Measurements from ENCODE around the gene GRB7.
"Not testable (repeated sequence)": the region's sequence is repeated elsewhere in the genome, so short reads cannot be mapped to it uniquely, and the experiment has no call there.

GRB7 gene

DNA sequence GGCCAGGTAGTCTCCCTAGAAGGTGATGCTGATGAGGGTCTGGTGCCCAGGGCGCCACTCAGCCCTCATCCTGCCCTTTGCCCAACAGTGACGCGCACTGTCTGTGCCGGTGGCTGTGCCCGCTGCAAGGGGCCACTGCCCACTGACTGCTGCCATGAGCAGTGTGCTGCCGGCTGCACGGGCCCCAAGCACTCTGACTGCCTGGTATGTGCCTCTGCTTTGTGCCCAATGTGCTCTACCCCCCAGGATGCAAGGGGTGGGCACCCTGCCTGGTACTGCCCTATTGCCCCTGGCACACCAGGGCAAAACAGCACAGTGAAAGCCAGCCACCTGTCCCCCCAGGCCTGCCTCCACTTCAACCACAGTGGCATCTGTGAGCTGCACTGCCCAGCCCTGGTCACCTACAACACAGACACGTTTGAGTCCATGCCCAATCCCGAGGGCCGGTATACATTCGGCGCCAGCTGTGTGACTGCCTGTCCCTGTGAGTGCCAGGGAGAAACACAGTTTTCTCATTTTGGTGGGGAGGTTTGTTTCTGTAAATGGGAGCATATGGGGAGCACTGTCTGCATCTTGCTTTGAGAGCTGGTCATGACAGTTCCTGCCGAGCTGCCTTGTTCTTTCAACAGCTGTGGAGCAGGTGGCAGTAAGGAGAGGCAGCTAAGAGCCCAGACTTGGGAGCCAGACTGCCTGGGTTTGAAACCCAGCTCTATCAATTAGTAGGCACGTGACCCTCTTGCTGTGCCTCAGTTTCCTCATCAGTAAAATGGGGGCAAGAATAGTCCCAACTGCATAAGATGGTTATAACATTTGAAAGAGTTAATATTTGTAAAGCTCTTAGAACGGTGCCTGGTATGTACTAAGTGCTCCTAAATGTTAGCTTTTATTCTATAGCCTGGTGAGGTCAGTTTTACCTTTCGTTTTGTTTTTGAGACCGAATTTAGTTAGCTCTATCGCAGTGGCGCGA is 27.5 kb upstream of the GRB7 start:
- no peak for DNase-seq (ENCODE audit: low spot score)

DNA sequence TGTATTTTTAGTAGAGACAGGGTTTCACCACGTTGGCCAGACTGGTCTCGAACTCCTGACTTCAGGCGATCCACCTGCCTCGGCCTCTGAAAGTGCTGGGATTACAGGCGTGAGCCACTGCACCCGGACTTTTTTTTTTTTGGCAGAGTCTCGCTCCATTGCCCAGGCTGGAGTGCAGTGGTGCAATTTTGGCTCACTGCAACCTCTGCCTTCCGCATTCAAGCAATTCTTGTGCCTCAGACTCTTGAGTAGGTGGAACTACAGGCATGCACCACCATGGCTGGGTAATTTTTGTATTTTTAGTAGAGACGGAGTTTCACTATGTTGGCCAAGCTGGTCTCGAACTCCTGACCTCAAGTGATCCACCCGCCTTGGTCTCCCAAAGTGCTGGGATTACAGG is 26.7 kb upstream of the GRB7 start:
- DNase-seq (ENCODE audit: low spot score): not testable (repeated sequence)

DNA sequence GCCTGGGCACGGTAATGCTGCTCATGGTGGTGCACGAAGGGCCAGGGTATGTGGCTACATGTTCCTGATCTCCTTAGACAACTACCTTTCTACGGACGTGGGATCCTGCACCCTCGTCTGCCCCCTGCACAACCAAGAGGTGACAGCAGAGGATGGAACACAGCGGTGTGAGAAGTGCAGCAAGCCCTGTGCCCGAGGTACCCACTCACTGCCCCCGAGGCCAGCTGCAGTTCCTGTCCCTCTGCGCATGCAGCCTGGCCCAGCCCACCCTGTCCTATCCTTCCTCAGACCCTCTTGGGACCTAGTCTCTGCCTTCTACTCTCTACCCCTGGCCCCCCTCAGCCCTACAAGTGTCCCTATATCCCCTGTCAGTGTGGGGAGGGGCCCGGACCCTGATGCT is 25.9 kb upstream of the GRB7 start:
- DNase-seq (ENCODE audit: low spot score): no peak

DNA sequence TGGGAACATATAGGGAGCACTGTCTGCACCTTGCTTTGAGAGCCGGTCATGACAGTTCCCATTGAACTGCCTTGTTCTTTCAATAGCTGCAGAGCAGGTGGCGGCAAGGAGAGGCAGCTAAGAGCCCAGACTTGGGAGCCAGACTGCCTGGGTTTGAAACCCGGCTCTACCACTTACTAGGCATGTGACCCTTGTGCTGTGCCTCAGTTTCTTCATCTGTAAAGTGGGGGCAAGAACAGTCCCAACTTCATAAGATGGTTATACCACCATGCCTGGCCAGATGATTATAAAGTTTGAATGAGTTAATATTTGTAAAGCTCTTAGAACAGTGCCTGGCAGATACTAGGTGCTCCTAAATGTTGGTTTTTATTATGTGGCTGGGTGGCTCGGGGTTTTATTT is 23.5 kb upstream of the GRB7 start:
- DNase-seq (ENCODE audit: low spot score): no peak

DNA sequence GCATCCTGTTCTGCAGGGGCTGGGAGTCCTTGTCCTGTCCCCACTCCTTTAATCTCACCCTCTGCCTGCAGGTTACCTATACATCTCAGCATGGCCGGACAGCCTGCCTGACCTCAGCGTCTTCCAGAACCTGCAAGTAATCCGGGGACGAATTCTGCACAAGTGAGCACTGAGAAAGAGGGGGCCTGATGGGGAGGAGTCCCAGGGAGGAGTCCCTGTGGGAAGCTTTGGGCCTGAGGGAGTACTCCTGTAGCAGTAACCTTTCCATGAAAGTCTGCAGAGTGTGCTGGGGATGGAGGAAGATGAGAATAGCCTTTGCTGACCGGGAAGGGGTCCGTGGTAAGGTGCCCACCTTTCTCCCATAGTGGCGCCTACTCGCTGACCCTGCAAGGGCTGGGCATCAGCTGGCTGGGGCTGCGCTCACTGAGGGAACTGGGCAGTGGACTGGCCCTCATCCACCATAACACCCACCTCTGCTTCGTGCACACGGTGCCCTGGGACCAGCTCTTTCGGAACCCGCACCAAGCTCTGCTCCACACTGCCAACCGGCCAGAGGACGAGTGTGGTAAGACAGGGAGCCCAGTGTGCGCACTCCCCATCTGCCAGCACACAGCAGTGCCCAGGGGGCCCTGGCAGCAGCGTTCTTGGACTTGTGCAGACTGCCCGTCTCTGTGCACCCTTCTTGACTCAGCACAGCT is 22.2 kb upstream of the GRB7 start:
- DNase-seq (ENCODE audit: low spot score): no peak

DNA sequence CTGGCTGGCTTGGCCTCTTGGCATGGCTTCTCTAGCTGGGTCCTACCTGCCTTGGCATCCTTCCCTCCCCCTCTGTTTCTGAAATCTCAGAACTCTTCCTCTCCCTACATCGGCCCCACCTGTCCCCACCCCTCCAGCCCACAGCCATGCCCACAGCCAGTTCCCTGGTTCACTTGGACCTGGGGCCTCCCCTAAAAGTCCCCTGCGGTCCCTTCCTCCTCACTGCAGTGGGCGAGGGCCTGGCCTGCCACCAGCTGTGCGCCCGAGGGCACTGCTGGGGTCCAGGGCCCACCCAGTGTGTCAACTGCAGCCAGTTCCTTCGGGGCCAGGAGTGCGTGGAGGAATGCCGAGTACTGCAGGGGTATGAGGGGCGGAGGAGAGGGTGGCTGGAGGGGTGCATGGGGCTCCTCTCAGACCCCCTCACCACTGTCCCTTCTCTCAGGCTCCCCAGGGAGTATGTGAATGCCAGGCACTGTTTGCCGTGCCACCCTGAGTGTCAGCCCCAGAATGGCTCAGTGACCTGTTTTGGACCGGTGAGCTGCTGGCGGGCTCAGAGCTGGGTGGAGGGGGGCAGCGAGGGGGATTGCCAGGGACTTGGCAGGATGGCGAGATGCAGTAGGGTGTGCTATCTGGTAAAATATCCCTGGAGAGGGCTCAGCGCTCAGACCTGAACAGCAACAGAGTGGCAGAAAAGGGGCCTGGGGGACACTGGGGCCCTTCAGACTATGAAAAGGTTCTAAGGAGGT is 21.5 kb upstream of the GRB7 start:
- no peak for DNase-seq (ENCODE audit: low spot score)

DNA sequence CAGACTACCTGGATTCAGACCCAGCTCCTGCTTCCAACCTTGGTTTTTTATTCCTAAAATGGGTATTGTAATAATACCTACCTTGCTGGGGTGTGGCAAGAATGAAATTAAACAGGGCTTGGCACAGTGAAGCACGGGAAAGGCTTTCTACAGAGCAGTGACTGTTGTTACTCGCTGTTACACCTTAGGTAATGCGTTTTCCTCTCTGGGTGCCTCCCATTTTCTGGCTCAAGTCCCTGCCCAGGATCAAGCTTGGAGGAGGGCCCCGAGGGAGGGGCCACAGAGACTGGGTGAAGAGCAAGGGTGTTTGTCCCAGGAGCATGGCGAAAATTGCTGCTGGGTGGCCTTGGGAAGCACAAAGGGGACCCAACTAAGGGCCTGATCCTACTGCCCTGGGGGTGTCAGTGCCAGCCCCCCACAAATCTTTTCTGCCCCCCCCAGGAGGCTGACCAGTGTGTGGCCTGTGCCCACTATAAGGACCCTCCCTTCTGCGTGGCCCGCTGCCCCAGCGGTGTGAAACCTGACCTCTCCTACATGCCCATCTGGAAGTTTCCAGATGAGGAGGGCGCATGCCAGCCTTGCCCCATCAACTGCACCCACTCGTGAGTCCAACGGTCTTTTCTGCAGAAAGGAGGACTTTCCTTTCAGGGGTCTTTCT is 20.7 kb upstream of the GRB7 start:
- DNase-seq (ENCODE audit: low spot score): no peak

DNA sequence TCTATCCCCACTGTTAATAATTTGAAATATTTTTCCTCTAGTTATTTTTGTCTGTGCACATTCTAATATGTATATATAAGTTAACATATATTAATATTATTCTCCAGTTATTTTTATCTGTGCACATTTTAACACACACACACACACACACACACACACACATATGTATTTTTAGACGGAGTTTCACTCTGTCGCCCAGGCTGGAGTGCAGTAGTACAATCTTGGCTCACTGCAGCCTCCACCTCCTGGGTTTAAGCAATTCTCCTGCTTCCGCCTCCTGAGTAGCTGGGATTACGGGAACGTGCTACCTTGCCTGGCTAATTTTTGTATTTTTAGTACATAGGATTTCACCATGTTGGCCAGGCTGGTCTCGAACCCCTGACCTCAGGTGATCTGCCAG is 20.1 kb upstream of the GRB7 start:
- no peak for DNase-seq (ENCODE audit: low spot score)

DNA sequence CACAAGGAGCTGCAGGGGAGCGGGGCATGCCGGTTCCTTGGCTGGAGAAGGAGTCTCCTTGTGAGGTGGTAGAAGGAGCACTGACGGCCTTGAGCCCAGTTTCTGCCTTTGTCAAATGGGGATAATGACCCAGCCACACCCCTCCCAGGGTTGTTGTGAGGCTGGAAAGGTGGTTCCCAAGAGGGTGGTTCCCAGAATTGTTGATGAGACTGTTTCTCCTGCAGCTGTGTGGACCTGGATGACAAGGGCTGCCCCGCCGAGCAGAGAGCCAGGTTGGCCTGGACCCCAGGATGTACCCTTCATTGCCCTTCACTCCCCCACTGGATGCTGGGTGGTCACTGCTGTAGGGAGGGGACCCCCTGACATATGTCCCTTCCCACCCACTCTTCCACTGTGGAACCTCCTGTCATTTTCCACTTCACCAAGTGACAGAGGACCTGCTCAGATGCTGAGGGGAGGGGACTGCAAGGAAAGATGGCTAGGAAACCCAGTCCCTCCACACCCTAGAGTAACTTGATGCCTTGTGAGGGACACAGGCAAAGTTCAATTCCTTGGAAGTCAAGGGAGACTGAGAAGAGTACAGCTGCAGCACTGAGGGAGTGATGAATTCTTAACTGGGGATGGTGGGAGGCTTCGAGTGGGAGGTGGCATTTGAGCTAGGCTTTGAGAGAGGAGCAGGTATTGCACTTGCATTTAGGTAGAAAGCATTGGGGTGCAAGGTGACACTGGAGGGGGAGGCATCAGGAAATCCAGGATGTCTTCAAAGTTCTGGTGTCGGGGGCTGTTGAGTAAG is 18.0 kb upstream of the GRB7 start:
- DNase-seq (ENCODE audit: low spot score): no peak

DNA sequence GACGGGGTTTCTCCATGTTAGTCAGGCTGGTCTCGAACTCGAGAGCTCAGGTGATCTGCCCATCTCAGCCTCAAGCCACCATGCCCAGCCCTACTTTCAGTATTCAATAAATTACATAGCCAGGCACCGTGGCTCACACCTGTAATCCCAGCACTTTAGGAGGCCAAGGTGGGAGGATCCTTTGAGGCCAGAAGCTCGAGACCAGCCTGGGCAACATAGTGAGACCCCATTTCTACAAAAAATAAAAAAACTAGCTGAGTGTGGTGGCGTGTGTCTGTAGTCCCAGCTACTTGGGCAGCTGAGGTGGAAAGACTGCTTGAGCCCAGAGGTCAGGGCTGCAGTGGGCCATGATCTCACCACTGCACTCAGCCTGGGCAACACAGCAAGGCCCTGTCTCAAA is 15.6 kb upstream of the GRB7 start:
- DNase-seq (ENCODE audit: low spot score): no peak

DNA sequence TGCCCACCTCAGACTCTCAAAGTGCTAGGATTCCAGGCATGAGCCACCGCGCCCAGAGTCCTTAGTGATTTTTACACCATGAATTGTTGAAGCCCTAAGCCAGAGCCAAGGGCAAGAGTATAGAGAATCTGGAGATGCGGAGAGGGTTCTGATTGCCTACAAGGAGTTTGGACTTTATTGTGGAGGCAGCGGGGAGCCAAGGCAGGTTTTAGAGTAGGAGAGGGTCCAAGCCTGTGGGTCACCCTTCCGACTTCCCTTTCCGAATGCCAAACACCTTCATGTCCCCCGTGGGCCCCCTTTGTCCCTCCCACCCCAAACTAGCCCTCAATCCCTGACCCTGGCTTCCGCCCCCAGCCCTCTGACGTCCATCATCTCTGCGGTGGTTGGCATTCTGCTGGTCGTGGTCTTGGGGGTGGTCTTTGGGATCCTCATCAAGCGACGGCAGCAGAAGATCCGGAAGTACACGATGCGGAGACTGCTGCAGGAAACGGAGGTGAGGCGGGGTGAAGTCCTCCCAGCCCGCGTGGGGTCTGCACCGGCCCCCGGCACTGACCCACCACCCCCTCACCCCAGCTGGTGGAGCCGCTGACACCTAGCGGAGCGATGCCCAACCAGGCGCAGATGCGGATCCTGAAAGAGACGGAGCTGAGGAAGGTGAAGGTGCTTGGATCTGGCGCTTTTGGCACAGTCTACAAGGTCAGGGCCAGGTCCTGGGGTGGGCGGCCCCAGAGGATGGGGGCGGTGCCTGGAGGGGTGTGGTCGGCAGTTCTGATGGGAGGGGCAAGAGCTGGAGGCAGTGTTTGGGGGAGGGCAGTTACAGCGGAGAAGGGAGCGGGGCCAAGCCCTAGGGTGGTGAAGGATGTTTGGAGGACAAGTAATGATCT is 14.5 kb upstream of the GRB7 start:
- DNase-seq (ENCODE audit: low spot score): peak; percentile 47

DNA sequence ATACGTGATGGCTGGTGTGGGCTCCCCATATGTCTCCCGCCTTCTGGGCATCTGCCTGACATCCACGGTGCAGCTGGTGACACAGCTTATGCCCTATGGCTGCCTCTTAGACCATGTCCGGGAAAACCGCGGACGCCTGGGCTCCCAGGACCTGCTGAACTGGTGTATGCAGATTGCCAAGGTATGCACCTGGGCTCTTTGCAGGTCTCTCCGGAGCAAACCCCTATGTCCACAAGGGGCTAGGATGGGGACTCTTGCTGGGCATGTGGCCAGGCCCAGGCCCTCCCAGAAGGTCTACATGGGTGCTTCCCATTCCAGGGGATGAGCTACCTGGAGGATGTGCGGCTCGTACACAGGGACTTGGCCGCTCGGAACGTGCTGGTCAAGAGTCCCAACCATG is 13.0 kb upstream of the GRB7 start:
- no peak for DNase-seq (ENCODE audit: low spot score)

DNA sequence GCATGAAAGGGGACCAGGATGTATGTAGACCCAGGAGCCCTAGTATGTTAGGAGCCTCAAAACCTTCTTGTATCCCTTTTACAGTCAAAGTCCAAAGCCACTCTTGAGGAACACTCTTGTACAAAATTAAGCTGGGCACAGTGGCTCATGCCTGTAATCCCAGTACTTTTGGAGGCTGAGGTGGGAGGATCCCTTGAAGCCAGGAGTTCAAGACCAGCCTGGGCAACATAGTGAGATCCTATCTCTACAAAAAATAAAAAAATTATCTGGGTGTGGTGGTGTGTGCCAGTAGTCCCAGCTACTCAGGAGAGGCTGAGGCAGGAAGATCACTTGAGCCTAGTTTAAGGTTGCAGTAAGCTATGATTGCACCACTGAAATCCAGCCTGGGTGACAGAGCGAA is 11.8 kb upstream of the GRB7 start:
- not testable (repeated sequence) for DNase-seq (ENCODE audit: low spot score)

DNA sequence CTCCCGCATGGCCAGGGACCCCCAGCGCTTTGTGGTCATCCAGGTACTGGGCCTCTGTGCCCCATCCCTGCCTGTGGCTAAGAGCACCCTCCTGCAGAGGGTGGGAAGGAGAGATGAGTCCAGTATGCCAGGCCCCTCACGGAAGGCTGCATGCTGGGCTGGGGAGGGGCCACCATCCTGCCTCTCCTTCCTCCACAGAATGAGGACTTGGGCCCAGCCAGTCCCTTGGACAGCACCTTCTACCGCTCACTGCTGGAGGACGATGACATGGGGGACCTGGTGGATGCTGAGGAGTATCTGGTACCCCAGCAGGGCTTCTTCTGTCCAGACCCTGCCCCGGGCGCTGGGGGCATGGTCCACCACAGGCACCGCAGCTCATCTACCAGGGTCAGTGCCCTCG is 11.1 kb upstream of the GRB7 start:
- DNase-seq (ENCODE audit: low spot score): no peak

DNA sequence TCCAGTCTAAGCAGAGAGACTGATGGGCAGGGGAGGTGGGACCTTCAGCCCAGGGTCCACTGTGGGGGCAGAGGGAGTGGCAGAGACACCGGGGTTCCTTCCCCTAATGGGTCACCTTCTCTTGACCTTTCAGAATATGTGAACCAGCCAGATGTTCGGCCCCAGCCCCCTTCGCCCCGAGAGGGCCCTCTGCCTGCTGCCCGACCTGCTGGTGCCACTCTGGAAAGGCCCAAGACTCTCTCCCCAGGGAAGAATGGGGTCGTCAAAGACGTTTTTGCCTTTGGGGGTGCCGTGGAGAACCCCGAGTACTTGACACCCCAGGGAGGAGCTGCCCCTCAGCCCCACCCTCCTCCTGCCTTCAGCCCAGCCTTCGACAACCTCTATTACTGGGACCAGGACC is 10.2 kb upstream of the GRB7 start:
- DNase-seq (ENCODE audit: low spot score): no peak

DNA sequence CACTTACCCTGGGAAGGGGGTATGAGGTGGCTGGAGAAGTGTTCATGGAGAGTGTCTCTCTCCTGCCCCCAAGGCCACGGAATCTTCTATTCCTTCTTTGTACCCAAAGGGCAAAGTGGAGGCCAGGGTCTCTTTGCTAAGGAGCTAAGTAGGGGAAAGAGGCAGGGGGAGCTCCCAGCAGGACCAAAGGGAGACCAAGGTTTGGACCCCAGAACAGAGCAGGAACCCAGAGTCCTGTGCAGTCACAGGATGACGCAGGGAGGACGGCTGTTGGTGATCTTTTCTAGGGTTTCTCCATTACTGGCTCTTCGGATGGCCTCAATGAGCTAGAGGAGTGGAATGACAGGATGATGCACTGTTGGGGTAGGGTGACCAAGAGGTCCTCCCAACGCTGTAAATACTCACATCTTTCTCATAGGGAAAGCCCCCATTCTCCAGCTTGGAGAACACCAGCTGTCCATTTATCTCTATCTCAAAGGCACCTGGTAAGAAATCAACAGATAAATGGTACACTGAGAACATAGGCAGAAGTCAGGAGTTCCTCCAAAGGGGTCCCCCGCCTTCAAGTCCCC is 8.4 kb upstream of the GRB7 start:
- no peak for DNase-seq (ENCODE audit: low spot score)

DNA sequence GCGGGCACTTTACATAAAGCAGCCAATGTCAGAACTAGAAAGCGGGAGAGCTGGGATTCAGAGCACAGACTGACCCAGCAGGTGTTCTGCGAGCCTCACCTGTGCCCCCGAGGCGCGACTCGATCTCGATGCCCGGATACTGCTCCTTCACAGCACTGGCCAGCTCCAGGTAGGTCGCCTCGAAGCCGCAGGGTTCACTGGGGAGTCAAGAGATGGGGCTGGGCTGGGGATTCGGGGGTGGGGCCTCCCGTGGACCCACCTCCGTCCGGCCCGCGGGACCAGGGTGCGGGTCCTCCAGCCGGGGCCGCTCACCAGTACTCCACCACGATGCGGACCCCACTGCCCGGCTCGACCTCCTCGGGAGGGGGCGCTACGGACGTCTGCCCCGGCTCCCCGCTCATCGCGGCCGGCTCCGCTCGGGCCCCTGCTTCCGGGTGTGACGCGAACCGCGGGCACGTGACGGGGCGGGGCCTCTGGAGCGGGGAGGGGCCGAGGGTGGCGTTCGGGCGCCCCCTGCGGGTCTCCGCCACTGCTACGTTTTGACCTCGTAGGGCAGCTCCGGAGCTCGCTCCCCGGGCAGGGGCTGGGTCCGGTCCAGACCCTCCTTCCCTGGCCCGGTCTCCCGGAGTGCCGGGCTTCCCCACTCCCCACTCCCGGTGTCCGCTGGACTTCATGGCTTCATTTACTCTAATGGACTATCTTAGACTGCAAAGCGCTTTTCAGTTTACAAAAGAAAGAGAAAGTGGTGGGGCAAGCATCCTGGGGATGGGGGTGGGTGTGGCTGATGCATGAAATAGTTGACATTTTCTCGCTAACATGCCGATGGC is 7.4 kb upstream of the GRB7 start, which contains the start of gene MIEN1:
MIEN1 (minus strand) TSS at position 438 of the 827 bp plus-strand sequence; CDS start at position 401, 37 bp downstream.
- peak; percentile 92 for DNase-seq (ENCODE audit: low spot score)

DNA sequence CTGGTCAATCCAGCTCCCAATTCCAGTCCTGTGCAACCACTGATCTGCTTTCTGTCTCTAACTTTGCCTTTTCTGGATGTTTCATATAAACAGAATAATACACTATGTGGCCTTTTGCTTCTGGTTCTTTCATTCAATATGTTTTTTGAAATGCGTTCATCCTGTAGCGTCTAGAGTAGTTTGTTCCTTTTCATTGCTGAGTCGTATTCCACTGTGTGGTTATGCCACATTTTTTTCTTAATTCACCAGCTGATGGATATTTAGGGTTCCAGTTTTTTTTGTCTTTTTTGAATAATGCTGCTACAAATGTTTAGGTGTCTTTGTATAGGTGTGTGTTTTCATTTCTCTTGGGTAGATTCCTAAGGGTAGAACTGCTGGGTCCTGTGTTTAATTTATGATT is 5.2 kb upstream of the GRB7 start:
- DNase-seq (ENCODE audit: low spot score): no peak

DNA sequence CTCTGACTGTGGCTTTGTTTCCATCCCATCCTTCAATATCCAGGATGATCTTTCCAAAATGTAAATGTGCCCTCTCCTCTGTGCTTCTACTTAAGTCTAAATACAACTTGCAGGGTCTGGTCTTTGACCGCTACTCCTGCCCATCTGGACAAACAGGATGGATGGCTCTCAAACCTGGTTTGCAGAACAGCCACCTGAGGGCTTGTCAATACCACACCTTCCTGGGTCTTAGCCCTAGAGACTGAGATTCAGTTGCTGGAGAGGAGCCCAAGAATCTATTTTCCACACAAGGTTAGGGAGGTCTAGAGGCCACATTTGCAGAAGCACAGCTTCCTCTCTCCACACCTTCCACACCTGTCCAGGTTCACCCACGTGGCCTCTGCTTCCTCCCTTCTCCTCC is 1.9 kb upstream of the GRB7 start:
- no peak for DNase-seq (ENCODE audit: low spot score)

Data from NAMALWA (cell line).